K562 (cell line): ENCODE data around the gene ECE2. TPM values are rescaled to one million over a fixed set of nuclear protein-coding genes. Genes with fewer than 3 reads are reported as not detected.

ENCODE experiments used
- BRF1 ChIP-seq: IDR thresholded peaks from 3 replicates; pipeline ENCODE4 v1.6.1; 2011; ENCODE audit warnings: borderline replicate concordance, mild to moderate bottlenecking; ENCODE audit not compliant: insufficient read length; ENCODE audit errors: extremely low read depth
- E2F6 ChIP-seq, 2 experiments: IDR thresholded peaks; 2 replicates each; pipeline ENCODE4 v1.6.1; 2011; ENCODE audit warnings: borderline replicate concordance in 1 of 2, control low read depth in 1 of 2, low read depth in 1 of 2, low read length in 1 of 2, mild to moderate bottlenecking in 1 of 2, mixed read lengths in 1 of 2, moderate library complexity in 1 of 2; ENCODE audit not compliant: insufficient read depth in 1 of 2, insufficient read length in 1 of 2, poor library complexity in 1 of 2, severe bottlenecking in 1 of 2; ENCODE audit errors: extremely low read depth in 1 of 2
- L3MBTL2 ChIP-seq: fragments of 450-650 bp; IDR thresholded peaks from 2 replicates; pipeline ENCODE4 v1.6.1; 2016; ENCODE audit warnings: mild to moderate bottlenecking, moderate library complexity
- LARP7 ChIP-seq: fragments of 450-650 bp; IDR thresholded peaks from 2 replicates; pipeline ENCODE4 v1.6.1; 2016
- MYBL2 ChIP-seq, 2 experiments: fragments of 450-650 bp in 1 of 2; sonication (generic) in 1 of 2; formaldehyde crosslinking in 1 of 2; IDR thresholded peaks; 2 replicates each; pipeline versions ENCODE4 v1.6.1 to v1.8.1; 2017 to 2022; ENCODE audit warnings: borderline replicate concordance in 1 of 2, inconsistent platforms in 1 of 2, low read depth in 1 of 2, mild to moderate bottlenecking in 1 of 2, missing genetic modification reagents in 1 of 2, moderate library complexity in 1 of 2
- RB1 ChIP-seq: fragments of 450-650 bp; IDR thresholded peaks from 2 replicates; pipeline ENCODE4 v1.6.1; 2017; ENCODE audit warnings: low read depth, mild to moderate bottlenecking
- TCF15 ChIP-seq: fragments of 250-450 bp; sonication (Bioruptor Pico); IDR thresholded peaks from 2 replicates; pipeline ENCODE4 v1.8.0; 2022; ENCODE audit warnings: moderate library complexity, mild to moderate bottlenecking, inconsistent platforms
- ZBTB11 ChIP-seq, 3 experiments: fragments of 200-800 bp in 1 of 3; fragments of 250-450 bp in 1 of 3; fragments of 450-650 bp in 1 of 3; sonication (Bioruptor Pico) in 1 of 3; sonication (Bioruptor generic) in 1 of 3; formaldehyde crosslinking in 1 of 3; IDR thresholded peaks; 2 replicates each; pipeline versions ENCODE4 v1.6.1 to v1.8.0; 2016 to 2022; ENCODE audit warnings: mild to moderate bottlenecking in 2 of 3, missing genetic modification characterization in 2 of 3, missing compliant biosample characterization in 1 of 3, moderate library complexity in 1 of 3
- ZNF318 ChIP-seq, 2 experiments: fragments of 450-650 bp; IDR thresholded peaks; 2 replicates each; pipeline ENCODE4 v1.6.1; 2016; ENCODE audit warnings: mild to moderate bottlenecking in 2 of 2, borderline replicate concordance in 1 of 2, low read depth in 1 of 2, moderate library complexity in 1 of 2
- ZNF77 ChIP-seq: fragments of 250-450 bp; sonication (Bioruptor Pico); IDR thresholded peaks from 2 replicates; pipeline ENCODE4 v1.5.0; 2020
- polyA plus RNA-seq, 8 experiments: library from polyadenylated mRNA; depleted of rRNA in 4 of 8; stranded (reverse) in 5 of 8; unstranded in 3 of 8; fragments of >200 nt; fragmentation: Nextera tagmentation in 2 of 8; fragmentation: Illumina TruSeq in 1 of 8; extraction: Ambion mirVana in 2 of 8; extraction: Trizol in 1 of 8; gene quantifications; 2 replicates each; pipeline versions ENCODE4 v1.2.1 to v1.2.3, GENCODE V29; 2011 to 2014; ENCODE audit warnings: inconsistent platforms in 1 of 8, missing spikeins in 1 of 8
- total RNA-seq, 7 experiments: library from RNA; depleted of rRNA in 6 of 7; stranded (reverse); fragments of >200 nt in 6 of 7; fragmentation: Illumina TruSeq in 2 of 7; extraction: Trizol in 2 of 7; gene quantifications; 2 replicates each; pipeline versions ENCODE4 v1.2.1 to v1.2.3, GENCODE V29; 2011 to 2021; ENCODE audit warnings: low replicate concordance in 1 of 7

Gene ECE2
- total and polyA plus RNA-seq, 9 of the 15 experiments (the other 6 are each of a cell fraction or from before 2014, with no cell fraction given) = not detected

- TF ChIP-seq TCF15 (no peak), ZBTB11 (CRISPR knock-in tag; IDR thresholded peaks at IDR 0.05) (peak; percentile 91 to 98 (median 98)), RB1 (peak; percentile 57; the same call in 1 of the 2 replicates), E2F6 (IDR thresholded peaks at IDR 0.05; ENCODE audit: borderline replicate concordance in 1 of 2, extremely low read depth in 1 of 2, insufficient read depth in 1 of 2, insufficient read length in 1 of 2, low read depth in 1 of 2, low read length in 1 of 2, poor library complexity in 1 of 2, severe bottlenecking in 1 of 2) (peak; percentile 71 to 82), BRF1 (no peak), ZNF77 (no peak), ZNF318 (IDR thresholded peaks at IDR 0.05; ENCODE audit: borderline replicate concordance in 1 of 2, low read depth in 1 of 2) (no peak), L3MBTL2 (peak; percentile 80), LARP7 (no peak), MYBL2 (IDR thresholded peaks at IDR 0.05; ENCODE audit: low read depth) (no peak), MYBL2 (CRISPR knock-in tag; IDR thresholded peaks at IDR 0.05; ENCODE audit: borderline replicate concordance) (no peak)
Measured at GRCh38 chr3:184249412-184250166, 26.2 kb upstream of the ECE2 start, which contains the start of gene EEF1AKMT4 (continued).
